Activated CD4-positive, alpha-beta T cell treated with anti-CD3 and anti-CD28 coated beads, Interleukin-2, amount 50 U/mL, for 4 hours (primary cell): ENCODE results near the gene TSPEAR.

Experiments
- DNase-seq, 2 experiments: peaks; one replicate each; pipeline ENCODE4 v3.0.0-alpha.2; 2020

Gene TSPEAR

DNA sequence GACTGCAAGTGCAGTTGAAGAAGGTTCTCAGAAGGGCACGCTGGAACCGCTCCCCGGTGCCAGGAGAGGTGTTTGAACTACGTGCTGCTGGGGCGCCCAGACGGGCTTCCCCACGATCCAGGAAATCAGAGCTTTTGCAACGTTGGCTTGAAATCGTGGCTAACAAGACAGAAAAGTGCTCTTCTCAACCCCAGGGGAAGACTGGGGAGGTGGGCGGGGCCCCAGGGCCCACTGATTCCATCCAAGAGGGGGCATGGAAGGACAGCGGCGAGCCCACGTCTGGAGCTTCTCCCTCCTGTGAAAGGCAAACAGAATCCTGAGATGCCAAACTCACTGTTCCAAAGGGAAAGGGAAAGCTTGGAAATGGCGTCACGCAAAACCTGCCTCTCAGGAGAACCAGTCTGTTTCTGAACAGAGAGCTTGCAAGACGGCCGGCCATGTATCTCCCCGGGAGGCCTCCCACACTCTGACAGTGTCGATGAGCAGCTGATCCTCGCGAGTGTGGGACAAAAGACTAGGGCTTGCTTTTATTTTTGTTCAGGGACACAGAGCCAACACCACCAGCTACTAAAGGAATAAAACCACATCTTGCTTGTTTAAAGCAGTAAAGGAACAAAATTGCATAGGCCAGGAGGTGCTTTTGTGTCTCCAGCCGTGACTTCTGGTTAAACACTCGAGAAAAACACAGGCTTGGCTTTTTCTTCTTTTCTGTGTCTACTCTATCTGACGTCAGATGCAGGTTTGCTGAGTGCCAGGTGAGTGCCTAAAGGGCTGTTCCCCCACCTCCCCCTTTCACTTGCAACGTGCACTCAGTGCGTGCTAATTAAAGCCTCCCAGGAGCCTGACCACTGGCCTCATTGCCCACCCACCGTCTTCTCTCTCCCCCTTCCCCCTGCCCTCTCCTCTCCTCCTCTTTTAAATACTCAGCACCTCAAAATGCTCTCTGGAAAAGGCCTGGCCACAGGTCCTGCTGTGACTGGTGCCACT, 214.5 kb downstream of the TSPEAR start:
- DNase-seq, result no peak

DNA sequence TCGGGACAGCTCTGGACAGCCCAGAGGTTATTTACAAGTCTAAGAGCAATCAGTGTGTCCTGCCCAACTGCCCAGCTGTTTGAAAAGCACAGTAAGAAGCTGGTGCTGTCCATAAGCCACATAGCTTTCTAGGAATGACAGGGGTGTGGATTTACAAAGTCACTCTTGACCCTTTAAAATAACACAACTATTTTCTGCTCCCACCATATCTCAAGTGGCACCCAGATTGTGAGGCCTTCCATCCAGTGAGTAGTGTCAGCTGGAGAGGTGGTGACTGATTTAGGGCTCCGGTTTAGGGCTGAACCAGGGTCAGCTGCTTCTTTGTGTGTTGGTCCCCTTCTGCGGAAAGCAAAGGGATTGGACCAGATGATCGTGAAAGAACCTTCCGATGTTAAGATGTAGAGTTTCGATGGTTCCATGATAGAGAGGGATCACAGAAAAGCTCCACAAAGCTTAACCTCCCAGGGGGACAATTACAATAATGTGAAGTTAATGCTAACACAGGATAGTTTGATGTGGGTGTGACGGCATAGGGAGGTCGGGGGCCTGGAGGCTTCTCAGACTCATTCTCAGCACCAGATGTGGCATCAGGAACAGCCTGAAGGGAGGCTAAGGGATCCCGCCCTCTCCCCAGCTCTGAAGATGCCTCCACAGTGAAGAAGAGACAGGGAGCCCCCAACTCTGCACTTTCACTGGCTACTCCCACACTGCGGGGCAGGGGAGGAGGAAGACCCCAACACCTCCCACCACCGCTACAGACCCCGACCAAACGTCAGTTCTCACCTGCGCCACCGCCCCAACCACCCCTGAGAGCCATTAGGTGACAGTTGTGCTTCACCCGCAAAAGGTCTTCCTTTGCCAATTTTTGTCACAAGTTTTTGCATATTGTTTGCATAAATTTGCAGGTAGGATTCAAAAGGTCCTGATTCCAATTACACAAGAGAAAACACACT, 215.5 kb downstream of the TSPEAR start:
- no peak for DNase-seq

DNA sequence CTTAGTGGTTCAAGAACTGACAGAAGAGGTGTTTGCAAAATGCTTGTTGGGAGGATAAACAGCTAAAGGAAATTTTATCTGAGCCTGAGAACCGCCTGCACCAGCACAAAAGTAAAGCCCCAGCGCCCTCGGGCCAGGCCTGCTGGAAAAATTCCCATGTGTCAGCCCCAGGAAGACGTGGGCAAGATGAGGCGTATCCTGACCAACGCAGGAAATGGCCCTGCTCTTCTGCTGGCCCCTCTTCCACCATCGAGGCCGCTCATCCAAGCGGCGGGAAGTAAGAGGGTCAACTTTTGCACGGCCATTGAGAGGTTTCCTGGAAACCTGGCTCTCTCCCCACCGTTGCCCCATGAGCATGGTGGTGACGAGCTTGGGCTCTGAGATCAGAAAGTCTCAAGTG, 216.4 kb downstream of the TSPEAR start:
- DNase-seq, result no peak

DNA sequence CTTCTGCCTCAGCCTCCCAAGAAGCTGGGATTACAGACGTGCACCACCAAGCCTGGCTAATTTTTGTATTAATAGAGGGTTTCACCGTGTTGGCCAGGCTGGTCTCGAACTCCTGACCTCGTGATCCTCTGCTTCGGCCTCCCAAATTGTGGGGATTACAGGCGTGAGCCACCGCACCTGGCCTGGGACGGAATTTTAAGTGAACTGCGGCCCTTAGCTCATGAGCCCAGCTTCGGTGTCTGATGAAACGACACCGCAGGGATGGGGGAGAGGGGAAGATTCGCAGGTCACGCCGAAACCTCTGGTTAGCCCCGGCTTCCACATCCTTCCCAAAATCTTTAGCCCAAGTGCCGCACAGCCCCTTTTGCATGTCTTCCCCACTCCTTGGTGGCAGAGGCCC, 217.0 kb downstream of the TSPEAR start:
- no peak for DNase-seq

- DNase-seq, result no peak
These were observed 218.6 kb downstream of the TSPEAR start for GRCh38 chr21:44492567-44493385.

- no peak for DNase-seq
These were observed 220.6 kb downstream of the TSPEAR start for GRCh38 chr21:44490816-44491215.

GRCh38 chr21:44490405-44490804, 221.0 kb downstream of the TSPEAR start:
- no peak for DNase-seq

- no peak for DNase-seq
These were observed 221.4 kb downstream of the TSPEAR start for GRCh38 chr21:44489962-44490361.

DNA sequence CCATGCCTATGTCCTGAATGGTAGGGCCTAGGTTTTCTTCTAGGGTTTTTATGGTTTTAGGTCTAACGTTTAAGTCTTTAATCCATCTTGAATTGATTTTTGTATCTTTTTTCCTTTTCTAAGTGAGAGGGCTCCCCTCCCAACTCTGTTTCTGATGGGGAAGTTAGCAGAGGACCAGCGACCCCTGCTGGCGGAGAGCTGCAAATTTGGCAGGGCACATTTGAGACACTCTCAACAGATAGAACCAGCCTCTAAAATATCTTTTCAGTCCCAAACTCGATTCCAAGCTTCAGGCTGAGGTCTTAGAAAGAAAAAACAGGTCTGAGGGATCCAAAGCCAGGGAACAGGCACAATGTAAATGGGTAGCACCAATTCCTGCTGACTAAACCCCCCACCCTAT, 223.5 kb downstream of the TSPEAR start:
- DNase-seq, result peak; percentile 34 to 38

- no peak for DNase-seq
These were observed 225.1 kb downstream of the TSPEAR start for GRCh38 chr21:44486302-44486701.

- no peak for DNase-seq
These were observed 225.6 kb downstream of the TSPEAR start for GRCh38 chr21:44485796-44486195.

DNA sequence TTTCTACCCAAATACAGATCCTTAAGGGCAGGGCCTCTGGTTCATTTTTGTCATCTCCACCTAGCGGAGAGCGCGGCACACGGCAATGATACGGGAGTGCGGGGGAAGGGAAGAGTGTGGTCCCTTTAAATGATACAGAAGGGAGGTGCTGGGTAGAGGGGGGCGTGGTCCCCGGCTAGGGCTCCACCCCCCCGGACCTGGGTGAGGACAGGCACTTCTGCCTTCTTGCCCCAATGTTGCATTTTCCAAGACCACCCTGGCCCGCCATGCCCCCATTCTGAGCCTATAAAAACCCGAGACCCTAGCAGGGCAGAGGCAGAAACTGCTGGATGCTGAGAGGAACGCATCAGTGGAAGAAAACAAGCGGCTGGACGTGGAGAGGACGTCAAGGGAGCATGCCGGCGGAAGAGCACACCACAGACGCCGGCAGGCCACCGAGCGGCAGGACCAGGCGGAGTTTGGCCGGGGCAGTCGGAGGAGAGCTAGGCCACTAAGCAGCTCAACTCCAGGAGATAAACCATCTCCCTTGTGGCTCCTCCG, 226.0 kb downstream of the TSPEAR start:
- no peak for DNase-seq

- DNase-seq, result no peak
These were observed 226.7 kb downstream of the TSPEAR start for GRCh38 chr21:44484498-44485253.

GRCh38 chr21:44483288-44484237, 227.8 kb downstream of the TSPEAR start:
- no peak for DNase-seq

- no peak for DNase-seq
These were observed 228.6 kb downstream of the TSPEAR start for GRCh38 chr21:44482581-44483287.

- no peak for DNase-seq
These were observed 230.9 kb downstream of the TSPEAR start for GRCh38 chr21:44480200-44481053.

- DNase-seq, result peak; percentile 25 to 32
These were observed 231.7 kb downstream of the TSPEAR start for GRCh38 chr21:44479556-44480199.

DNA sequence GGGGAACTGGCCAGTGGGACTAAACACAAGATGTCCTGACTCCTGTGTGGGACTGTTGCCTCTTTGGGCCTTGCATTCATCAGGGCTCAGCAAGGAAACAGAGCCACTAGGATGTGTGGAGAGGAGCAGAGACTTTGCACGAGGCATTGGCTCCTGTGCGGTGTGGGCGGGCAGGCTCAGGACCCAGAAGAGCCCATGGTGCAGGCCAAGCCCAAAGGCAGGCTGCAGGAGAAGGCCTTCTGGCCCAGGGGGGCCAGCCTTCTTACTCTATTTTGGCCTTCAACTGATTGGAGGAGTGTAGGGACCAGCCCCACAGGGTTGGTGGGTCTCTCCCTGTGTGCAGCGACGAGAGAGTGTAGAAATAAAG, 232.6 kb downstream of the TSPEAR start:
- no peak for DNase-seq
